ENCODE results near the gene CLEC4G.

- TF ChIP-seq, protein P1, sequence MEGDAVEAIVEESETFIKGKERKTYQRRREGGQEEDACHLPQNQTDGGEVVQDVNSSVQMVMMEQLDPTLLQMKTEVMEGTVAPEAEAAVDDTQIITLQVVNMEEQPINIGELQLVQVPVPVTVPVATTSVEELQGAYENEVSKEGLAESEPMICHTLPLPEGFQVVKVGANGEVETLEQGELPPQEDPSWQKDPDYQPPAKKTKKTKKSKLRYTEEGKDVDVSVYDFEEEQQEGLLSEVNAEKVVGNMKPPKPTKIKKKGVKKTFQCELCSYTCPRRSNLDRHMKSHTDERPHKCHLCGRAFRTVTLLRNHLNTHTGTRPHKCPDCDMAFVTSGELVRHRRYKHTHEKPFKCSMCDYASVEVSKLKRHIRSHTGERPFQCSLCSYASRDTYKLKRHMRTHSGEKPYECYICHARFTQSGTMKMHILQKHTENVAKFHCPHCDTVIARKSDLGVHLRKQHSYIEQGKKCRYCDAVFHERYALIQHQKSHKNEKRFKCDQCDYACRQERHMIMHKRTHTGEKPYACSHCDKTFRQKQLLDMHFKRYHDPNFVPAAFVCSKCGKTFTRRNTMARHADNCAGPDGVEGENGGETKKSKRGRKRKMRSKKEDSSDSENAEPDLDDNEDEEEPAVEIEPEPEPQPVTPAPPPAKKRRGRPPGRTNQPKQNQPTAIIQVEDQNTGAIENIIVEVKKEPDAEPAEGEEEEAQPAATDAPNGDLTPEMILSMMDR (conservative IDR thresholded peaks at IDR 0.05), result no peak
- no peak for TF ChIP-seq ZFX (IDR thresholded peaks at IDR 0.05)
Observed at GRCh38 chr19:7748171-7748570, 16.3 kb upstream of the CLEC4G start.

Data from C4-2B (cell line).